ENCODE measurements around the gene YPEL5.
A peak's percentile ranks its signal among the peaks of the same experiment; 100 is the strongest.
"Not testable (repeated sequence)": the region's sequence is repeated elsewhere in the genome, so short reads cannot be mapped to it uniquely, and the experiment has no call there.

The YPEL5 gene

GRCh38 chr2:30108851-30109250 lies 38.0 kb upstream of the YPEL5 start:
- H3K4me3 ChIP-seq (ENCODE audit: low read depth, low read length) = no peak overlapping the region
- no peak for DNase-seq (ENCODE audit: low read depth)
- TF ChIP-seq CTCF (conservative IDR thresholded peaks at IDR 0.05; ENCODE audit: low read depth, low read length) = no peak

GRCh38 chr2:30109856-30110255 lies 37.0 kb upstream of the YPEL5 start:
- no peak overlapping the region for H3K4me3 ChIP-seq (ENCODE audit: low read depth, low read length)
- no peak for DNase-seq (ENCODE audit: low read depth)
- TF ChIP-seq CTCF (conservative IDR thresholded peaks at IDR 0.05; ENCODE audit: low read depth, low read length) = no peak

- no peak for TF ChIP-seq CTCF (conservative IDR thresholded peaks at IDR 0.05; ENCODE audit: low read depth, low read length)
- DNase-seq (ENCODE audit: low read depth) = peak; percentile 18
- H3K4me3 ChIP-seq (ENCODE audit: low read depth, low read length) = no peak overlapping the region
These were observed 36.0 kb upstream of the YPEL5 start for GRCh38 chr2:30110773-30111172.

- not testable (repeated sequence) for DNase-seq (ENCODE audit: low read depth); H3K4me3 ChIP-seq (ENCODE audit: low read depth, low read length)
These were observed 35.6 kb upstream of the YPEL5 start for GRCh38 chr2:30111186-30111585.

GRCh38 chr2:30112561-30112960 lies 34.2 kb upstream of the YPEL5 start:
- H3K4me3 ChIP-seq (ENCODE audit: low read depth, low read length) = no peak overlapping the region
- DNase-seq (ENCODE audit: low read depth) = no peak
- no peak for TF ChIP-seq CTCF (conservative IDR thresholded peaks at IDR 0.05; ENCODE audit: low read depth, low read length)

GRCh38 chr2:30113617-30114293 lies 33.1 kb upstream of the YPEL5 start:
- no peak for TF ChIP-seq CTCF (conservative IDR thresholded peaks at IDR 0.05; ENCODE audit: low read depth, low read length)
- no peak overlapping the region for H3K4me3 ChIP-seq (ENCODE audit: low read depth, low read length)
- DNase-seq (ENCODE audit: low read depth) = peak; percentile 88

- peak; percentile 99 for TF ChIP-seq CTCF (conservative IDR thresholded peaks at IDR 0.05; ENCODE audit: low read depth, low read length)
- DNase-seq (ENCODE audit: low read depth) = peak; percentile 91
These were observed 31.4 kb upstream of the YPEL5 start for GRCh38 chr2:30115141-30115980.

More at GRCh38 chr2:30115141-30115980, 31.4 kb upstream of the YPEL5 start:
- no peak overlapping the region for H3K4me3 ChIP-seq (ENCODE audit: low read depth, low read length)
